IMR-90 (cell line): Measurements from ENCODE around the gene CPTP. TPM values are rescaled to one million over a fixed set of nuclear protein-coding genes. Genes with fewer than 3 reads are reported as not detected.

Source experiments
- ATAC-seq: fragments of 200-7000 bp; cut with Tn5 transposase; 2 replicates; pipeline ENCODE4 v1.9.1; 2020; ENCODE audit warnings: low read depth, mild to moderate bottlenecking, moderate library complexity
- BruUV-seq: library from RNA; stranded (reverse); fragments of 400-500 nt; replicated peaks from 2 replicates; lab custom pipeline; 2021; lab: Mats Ljungman, UMichigan
- CTCF ChIA-PET: fragments of 300-600 bp; formaldehyde crosslinking; extraction: SDS; loops from one replicate; lab custom pipeline; 2021; ENCODE audit warnings: antibody characterized with exemption; lab: Yijun Ruan, JAX
- POLR2A ChIA-PET: fragments of 300-600 bp; sonication (Branson Sonifier 250); formaldehyde crosslinking; loops from one replicate; lab custom pipeline; 2022; ENCODE audit warnings: antibody characterized with exemption; ENCODE audit not compliant: unreplicated experiment; lab: Charles Lee
- DNase-seq: peaks from one replicate; pipeline ENCODE4 v3.0.0; 2013
- H2AFZ ChIP-seq: replicated peaks from 2 replicates; pipeline ENCODE3; 2013; ENCODE audit warnings: low read length, mild to moderate bottlenecking; ENCODE audit not compliant: poor library complexity
- H2AK5ac ChIP-seq: 2 replicates; pipeline ENCODE4 v1.6.1; 2013; ENCODE audit warnings: low read depth, low read length, inconsistent platforms
- H2AK9ac ChIP-seq: replicated peaks from 2 replicates; pipeline ENCODE3; 2013; ENCODE audit warnings: mild to moderate bottlenecking, low read depth, low read length, moderate library complexity; ENCODE audit not compliant: poor library complexity
- H2BK120ac ChIP-seq: 2 replicates; pipeline ENCODE4 v1.6.1; 2013; ENCODE audit warnings: low read depth, low read length, inconsistent platforms
- H2BK15ac ChIP-seq: 3 replicates; pipeline ENCODE4 v1.6.1; 2013; ENCODE audit warnings: low read depth, low read length, inconsistent platforms
- H2BK20ac ChIP-seq: 2 replicates; pipeline ENCODE4 v1.6.1; 2013; ENCODE audit warnings: low read depth, mild to moderate bottlenecking, inconsistent platforms, low read length, moderate library complexity
- H2BK5ac ChIP-seq: 2 replicates; pipeline ENCODE4 v1.6.1; 2013; ENCODE audit warnings: mild to moderate bottlenecking, low read depth, low read length, inconsistent platforms; ENCODE audit not compliant: poor library complexity, severe bottlenecking
- H3K14ac ChIP-seq: replicated peaks from 2 replicates; pipeline ENCODE4 v1.6.1; 2013; ENCODE audit warnings: low read depth, low read length, inconsistent platforms
- H3K18ac ChIP-seq: 2 replicates; pipeline ENCODE4 v1.6.1; 2013; ENCODE audit warnings: low read depth, low read length, control low read depth
- H3K23ac ChIP-seq: 2 replicates; pipeline ENCODE4 v1.6.1; 2013; ENCODE audit warnings: low read depth, low read length, inconsistent platforms
- H3K27ac ChIP-seq: 2 replicates; pipeline ENCODE4 v1.5.1; 2013; ENCODE audit warnings: mild to moderate bottlenecking, control low read depth, low read length; ENCODE audit not compliant: insufficient read depth
- H3K27me3 ChIP-seq: 2 replicates; pipeline ENCODE4 v1.6.1; 2013; ENCODE audit warnings: low read length; ENCODE audit not compliant: control insufficient read depth, insufficient read depth
- H3K36me3 ChIP-seq: 2 replicates; pipeline ENCODE4 v1.6.1; 2013; ENCODE audit warnings: low read length, mixed read lengths; ENCODE audit not compliant: control insufficient read depth, insufficient read depth
- H3K4ac ChIP-seq: 2 replicates; pipeline ENCODE4 v1.6.1; 2013; ENCODE audit warnings: low read depth, low read length, inconsistent platforms
- H3K4me1 ChIP-seq: 2 replicates; pipeline ENCODE4 v1.6.1; 2013; ENCODE audit warnings: low read length, mixed read lengths; ENCODE audit not compliant: control insufficient read depth, insufficient read depth
- H3K4me2 ChIP-seq: 2 replicates; pipeline ENCODE4 v1.6.1; 2013; ENCODE audit warnings: low read depth, mild to moderate bottlenecking, control low read depth, low read length, moderate library complexity
- H3K4me3 ChIP-seq: 2 replicates; pipeline ENCODE4 v1.5.1; 2013; ENCODE audit warnings: low read depth, mild to moderate bottlenecking, control low read depth, low read length, moderate library complexity; ENCODE audit not compliant: insufficient read depth
- H3K56ac ChIP-seq: 2 replicates; pipeline ENCODE4 v1.6.1; 2013; ENCODE audit warnings: low read length, inconsistent platforms; ENCODE audit not compliant: insufficient read depth; ENCODE audit errors: extremely low read depth
- H3K79me1 ChIP-seq, 2 experiments: 2 replicates each; pipeline ENCODE4 v1.6.1; 2013; ENCODE audit warnings: low read length in 2 of 2, inconsistent platforms in 1 of 2, low read depth in 1 of 2
- H3K9ac ChIP-seq: 2 replicates; pipeline ENCODE4 v1.6.1; 2013; ENCODE audit warnings: low read depth, low read length, control low read depth
- H3K9me1 ChIP-seq: 2 replicates; pipeline ENCODE4 v1.6.1; 2013; ENCODE audit warnings: low read length, inconsistent platforms; ENCODE audit not compliant: insufficient read depth
- H3K9me3 ChIP-seq: 2 replicates; pipeline ENCODE4 v1.6.1; 2013; ENCODE audit warnings: low read length; ENCODE audit not compliant: control insufficient read depth, insufficient read depth
- H4K20me1 ChIP-seq: 2 replicates; pipeline ENCODE4 v1.6.1; 2013; ENCODE audit warnings: low read length, inconsistent platforms; ENCODE audit not compliant: insufficient read depth
- H4K5ac ChIP-seq: 2 replicates; pipeline ENCODE4 v1.6.1; 2013; ENCODE audit warnings: mild to moderate bottlenecking, low read depth, low read length, control low read depth
- H4K8ac ChIP-seq, 2 experiments: 2 replicates each; pipeline ENCODE4 v1.6.1; 2013; ENCODE audit warnings: low read depth in 2 of 2, low read length in 2 of 2, control low read depth in 1 of 2, inconsistent platforms in 1 of 2
- H4K91ac ChIP-seq: 2 replicates; pipeline ENCODE4 v1.6.1; 2013; ENCODE audit warnings: low read depth, low read length, inconsistent platforms; ENCODE audit not compliant: insufficient read depth
- BHLHE40 ChIP-seq: fragments of 150-350 bp; IDR thresholded peaks from 2 replicates; pipeline ENCODE4 v1.6.1; 2016; ENCODE audit warnings: mild to moderate bottlenecking, low read depth, low read length
- FOS ChIP-seq: fragments of 150-350 bp; IDR thresholded peaks from 2 replicates; pipeline ENCODE4 v1.6.1; 2016; ENCODE audit warnings: low read depth, low read length
- MAZ ChIP-seq: IDR thresholded peaks from 2 replicates; pipeline ENCODE4 v1.6.1; 2012; ENCODE audit warnings: low read depth, mild to moderate bottlenecking, low read length, improper control_type of control experiment, moderate library complexity, borderline replicate concordance
- MXI1 ChIP-seq: IDR thresholded peaks from 2 replicates; pipeline ENCODE4 v1.6.1; 2012; ENCODE audit warnings: low read depth, mild to moderate bottlenecking, low read length, moderate library complexity, borderline replicate concordance
- NFE2L2 ChIP-seq: fragments of 150-350 bp; IDR thresholded peaks from 2 replicates; pipeline ENCODE4 v1.6.1; 2016; ENCODE audit warnings: low read depth, mild to moderate bottlenecking, low read length
- RAD21 ChIP-seq: IDR thresholded peaks from 2 replicates; pipeline ENCODE4 v1.6.1; 2012; ENCODE audit warnings: low read length, improper control_type of control experiment
- RCOR1 ChIP-seq: IDR thresholded peaks from 2 replicates; pipeline ENCODE4 v1.6.1; 2012; ENCODE audit warnings: mild to moderate bottlenecking, low read length, improper control_type of control experiment; ENCODE audit not compliant: insufficient replicate concordance
- RFX5 ChIP-seq: IDR thresholded peaks from 2 replicates; pipeline ENCODE4 v1.8.0; 2012; ENCODE audit warnings: low read depth, mild to moderate bottlenecking, low read length, moderate library complexity
- WGBS, 2 experiments: methylation state at CpG; one replicate each; pipeline versions ENCODE4 v1.1.5 to v1.1.7; 2013; ENCODE audit warnings: missing lambda C conversion rate in 2 of 2; ENCODE audit not compliant: insufficient read length in 1 of 2; ENCODE audit errors: extremely low coverage in 2 of 2; 5-methylcytosine and 5-hydroxymethylcytosine counted together
- dilution Hi-C: fragments of 300-500 bp; cut with HindIII; formaldehyde crosslinking; loops from one replicate; pipeline ENCODE4 v1.14.3; 2018; ENCODE audit warnings: low sequenced_read_pairs; ENCODE audit not compliant: unreplicated experiment
- in situ Hi-C: fragments of 300-500 bp; cut with MboI; formaldehyde crosslinking; loops from 3 replicates; pipeline ENCODE4 v1.14.3; 2019; ENCODE audit warnings: low sequenced_read_pairs, inconsistent platforms, mixed read lengths
- intact Hi-C: fragments of 100-400 bp; cut with micrococcal nuclease; formaldehyde crosslinking; loops from 2 replicates; pipeline ENCODE4 v1.10.0; 2022
- polyA plus RNA-seq, 3 experiments: library from polyadenylated mRNA; depleted of rRNA; stranded (reverse); fragments of >200 nt; gene quantifications; 2 replicates each; pipeline ENCODE4 v1.2.3, GENCODE V29; 2012; ENCODE audit warnings: low replicate concordance in 1 of 3
- total RNA-seq: library from RNA; depleted of rRNA; stranded (reverse); fragments of >200 nt; gene quantifications from 2 replicates; pipeline ENCODE4 v1.2.3, GENCODE V29; 2012
- TF ChIP-seq, protein P1 (sequence below): fragments of 150-350 bp; IDR thresholded peaks from 2 replicates; pipeline ENCODE4 v1.6.1; 2016; ENCODE audit warnings: low read depth, mild to moderate bottlenecking, low read length, moderate library complexity, borderline replicate concordance
- TF ChIP-seq, protein P2 (sequence below): conservative IDR thresholded peaks from 2 replicates; pipeline ENCODE4 v1.5.1; 2012; ENCODE audit warnings: mild to moderate bottlenecking, low read depth, low read length, improper control_type of control experiment

CPTP gene
- total and polyA plus RNA-seq, 2 of the 4 experiments (the other 2 are of a cell fraction) = 2.7 to 12.1 TPM

DNA sequence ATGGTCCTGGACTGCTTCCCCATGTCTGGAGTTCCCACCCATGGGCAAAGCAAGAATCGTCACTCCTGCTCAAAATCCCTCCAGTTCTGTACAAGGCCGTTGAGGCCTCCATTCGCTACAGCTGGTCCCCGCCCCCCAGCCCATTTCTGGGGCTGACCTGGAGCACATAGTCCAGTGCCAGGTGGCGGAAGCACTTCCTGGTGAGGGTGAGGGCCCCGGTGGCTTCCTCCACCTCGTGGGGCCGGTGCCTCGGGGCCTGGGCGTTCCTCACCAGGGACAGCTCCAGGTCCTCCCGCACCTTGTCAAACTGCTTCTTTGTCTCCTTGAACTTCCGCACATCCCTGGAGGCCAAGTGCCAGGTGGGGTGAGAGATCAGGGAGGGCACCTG, 24.3 kb upstream of the CPTP start:
- H2BK5ac ChIP-seq = no peak overlapping the region
- H2BK20ac ChIP-seq = no peak overlapping the region
- intact Hi-C loops (no loop called here), dilution Hi-C loops (no loop called here), in situ Hi-C loops (no loop called here)
- peaks cover 11% of the 10 kb centered on the region for H3K4me1 ChIP-seq
- no peak overlapping the region for H4K5ac ChIP-seq
- no peaks in the 10 kb centered on the region for H3K9me3 ChIP-seq
- H2AFZ ChIP-seq = no peak overlapping the region
- H3K4ac ChIP-seq = no peak overlapping the region
- ATAC-seq (no peak), DNase-seq (no peak)
- H3K9me1 ChIP-seq = no peaks in the 10 kb centered on the region
- no peak overlapping the region for H2BK15ac ChIP-seq
- H4K20me1 ChIP-seq = peaks cover 38% of the 10 kb centered on the region
- TF ChIP-seq, protein P1, sequence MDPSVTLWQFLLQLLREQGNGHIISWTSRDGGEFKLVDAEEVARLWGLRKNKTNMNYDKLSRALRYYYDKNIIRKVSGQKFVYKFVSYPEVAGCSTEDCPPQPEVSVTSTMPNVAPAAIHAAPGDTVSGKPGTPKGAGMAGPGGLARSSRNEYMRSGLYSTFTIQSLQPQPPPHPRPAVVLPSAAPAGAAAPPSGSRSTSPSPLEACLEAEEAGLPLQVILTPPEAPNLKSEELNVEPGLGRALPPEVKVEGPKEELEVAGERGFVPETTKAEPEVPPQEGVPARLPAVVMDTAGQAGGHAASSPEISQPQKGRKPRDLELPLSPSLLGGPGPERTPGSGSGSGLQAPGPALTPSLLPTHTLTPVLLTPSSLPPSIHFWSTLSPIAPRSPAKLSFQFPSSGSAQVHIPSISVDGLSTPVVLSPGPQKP = no peak
- TF ChIP-seq NFE2L2 (no peak), FOS (no peak), RAD21 (no peak), MAZ (no peak), BHLHE40 (no peak), MXI1 (no peak), RFX5 (no peak), RCOR1 (no peak)
- TF ChIP-seq, protein P2, sequence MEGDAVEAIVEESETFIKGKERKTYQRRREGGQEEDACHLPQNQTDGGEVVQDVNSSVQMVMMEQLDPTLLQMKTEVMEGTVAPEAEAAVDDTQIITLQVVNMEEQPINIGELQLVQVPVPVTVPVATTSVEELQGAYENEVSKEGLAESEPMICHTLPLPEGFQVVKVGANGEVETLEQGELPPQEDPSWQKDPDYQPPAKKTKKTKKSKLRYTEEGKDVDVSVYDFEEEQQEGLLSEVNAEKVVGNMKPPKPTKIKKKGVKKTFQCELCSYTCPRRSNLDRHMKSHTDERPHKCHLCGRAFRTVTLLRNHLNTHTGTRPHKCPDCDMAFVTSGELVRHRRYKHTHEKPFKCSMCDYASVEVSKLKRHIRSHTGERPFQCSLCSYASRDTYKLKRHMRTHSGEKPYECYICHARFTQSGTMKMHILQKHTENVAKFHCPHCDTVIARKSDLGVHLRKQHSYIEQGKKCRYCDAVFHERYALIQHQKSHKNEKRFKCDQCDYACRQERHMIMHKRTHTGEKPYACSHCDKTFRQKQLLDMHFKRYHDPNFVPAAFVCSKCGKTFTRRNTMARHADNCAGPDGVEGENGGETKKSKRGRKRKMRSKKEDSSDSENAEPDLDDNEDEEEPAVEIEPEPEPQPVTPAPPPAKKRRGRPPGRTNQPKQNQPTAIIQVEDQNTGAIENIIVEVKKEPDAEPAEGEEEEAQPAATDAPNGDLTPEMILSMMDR = no peak
- H2AK5ac ChIP-seq = no peak overlapping the region
- H4K91ac ChIP-seq = no peak overlapping the region
- no peak overlapping the region for H3K4me3 ChIP-seq
- H3K36me3 ChIP-seq = peaks cover 26% of the 10 kb centered on the region
- no peaks in the 10 kb centered on the region for H3K27me3 ChIP-seq
- no peak overlapping the region for H3K23ac ChIP-seq
- no peak overlapping the region for H2AK9ac ChIP-seq
- H2BK120ac ChIP-seq = no peak overlapping the region
- H3K27ac ChIP-seq = no peak overlapping the region
- ChIA-PET CTCF (interaction anchor here (0.6 kb wide), 1 partner anchor 286 kb away, joined by 4 read pairs; no protein-coding TSS in a partner anchor), POLR2A (interaction anchor here (0.6 kb wide), 1 partner anchor 10 kb away, joined by 4 read pairs; no protein-coding TSS in a partner anchor)
- WGBS, 2 experiments = 91% methylated on average over 9 of the region's 12 CpGs; no CpG with 5 or more reads in 1 of the 2 experiments
- no peak overlapping the region for H3K4me2 ChIP-seq
- BruUV-seq = no TSS peak
- H3K79me1 ChIP-seq = peaks cover 3 to 36% of the 10 kb centered on the region in 2 experiments; a peak in 3 of 4 replicates
- no peak overlapping the region for H3K18ac ChIP-seq
- H3K14ac ChIP-seq = no peak overlapping the region
- no peak overlapping the region for H4K8ac ChIP-seq
- no peak overlapping the region for H3K56ac ChIP-seq
- H3K9ac ChIP-seq = no peak overlapping the region
